Measurements from ENCODE around the gene DNAH3.
"Not testable (repeated sequence)": the region's sequence is repeated elsewhere in the genome, so short reads cannot be mapped to it uniquely, and the experiment has no call there.

DNAH3 gene

GRCh38 chr16:21166561-21166961 is 15.9 kb upstream of the DNAH3 start:
- no peak for DNase-seq

GRCh38 chr16:21164521-21165168 is 14.0 kb upstream of the DNAH3 start:
- DNase-seq = no peak

- no peak for DNase-seq
Measured at GRCh38 chr16:21163576-21163975, 12.9 kb upstream of the DNAH3 start.

- DNase-seq = no peak
Measured at GRCh38 chr16:21162661-21163151, 12.1 kb upstream of the DNAH3 start.

- no peak for DNase-seq
Measured at GRCh38 chr16:21161211-21161610, 10.6 kb upstream of the DNAH3 start.

GRCh38 chr16:21160276-21160675 is 9.6 kb upstream of the DNAH3 start:
- no peak for DNase-seq

GRCh38 chr16:21159281-21159951 is 8.8 kb upstream of the DNAH3 start:
- DNase-seq = peak; percentile 15

GRCh38 chr16:21158208-21159110 is 7.8 kb upstream of the DNAH3 start, which contains the start of gene LDAF1:
Gene LDAF1 (plus strand): TSS chr16:21158674. CDS start chr16:21161183, 2,509 bp downstream.
- peak; percentile 88 for DNase-seq

GRCh38 chr16:21157632-21158031 is 7.0 kb upstream of the DNAH3 start:
- no peak for DNase-seq

GRCh38 chr16:21156767-21157467 is 6.3 kb upstream of the DNAH3 start:
- DNase-seq = no peak

GRCh38 chr16:21156011-21156410 is 5.4 kb upstream of the DNAH3 start:
- DNase-seq = not testable (repeated sequence)

GRCh38 chr16:21153124-21153729 is 2.6 kb upstream of the DNAH3 start:
- not testable (repeated sequence) for DNase-seq

GRCh38 chr16:21152160-21153030 is 1.7 kb upstream of the DNAH3 start:
- not testable (repeated sequence) for DNase-seq

GRCh38 chr16:21145738-21146137 is 4.9 kb downstream of the DNAH3 start:
- no peak for DNase-seq

- DNase-seq = no peak
Measured at GRCh38 chr16:21134053-21134452, 16.6 kb downstream of the DNAH3 start.

GRCh38 chr16:21130811-21131210 is 19.8 kb downstream of the DNAH3 start:
- no peak for DNase-seq

GRCh38 chr16:21128991-21129390 is 21.7 kb downstream of the DNAH3 start:
- DNase-seq = no peak

- no peak for DNase-seq
Measured at GRCh38 chr16:21126518-21126917, 24.1 kb downstream of the DNAH3 start.

- no peak for DNase-seq
Measured at GRCh38 chr16:21125191-21125590, 25.5 kb downstream of the DNAH3 start.

GRCh38 chr16:21120976-21121520 is 29.6 kb downstream of the DNAH3 start:
- DNase-seq = no peak

GRCh38 chr16:21117567-21117966 is 33.1 kb downstream of the DNAH3 start:
- DNase-seq = no peak
